HG02943 (cell line): Measurements from ENCODE around the gene CRBN.
A peak's percentile ranks its signal among the peaks of the same experiment; 100 is the strongest.

ENCODE experiments used
- ATAC-seq: cut with Tn5 transposase; IDR thresholded peaks from one replicate; pipeline ENCODE4 v1.9.1; 2021; ENCODE audit warnings: mild to moderate bottlenecking, low read depth, moderate library complexity; ENCODE audit not compliant: unreplicated experiment

The CRBN gene

GRCh38 chr3:3177861-3178497 is 1.5 kb downstream of the CRBN start:
- ATAC-seq: no peak

DNA sequence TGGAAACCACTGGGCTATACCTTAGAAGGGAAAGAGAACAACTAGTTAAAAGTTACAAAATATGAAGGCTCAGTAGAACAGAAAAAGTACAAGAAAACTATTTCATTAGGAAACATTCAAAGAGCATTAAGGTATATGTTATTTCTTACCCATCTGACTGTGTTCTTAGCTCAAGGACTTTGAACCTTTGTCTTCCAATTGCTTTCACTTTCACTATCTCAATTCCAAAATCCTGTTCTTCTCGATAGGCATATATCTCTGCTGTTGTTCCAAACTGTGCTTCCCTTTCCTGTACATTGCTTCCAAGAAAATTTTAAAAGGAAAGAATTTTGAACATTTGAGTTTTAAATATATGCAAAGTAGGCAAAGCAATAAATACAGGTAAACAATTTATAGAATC is 6.9 kb downstream of the CRBN start:
- no peak for ATAC-seq

- ATAC-seq: peak; percentile 53
These were observed 8.5 kb downstream of the CRBN start for GRCh38 chr3:3170998-3171397.

- ATAC-seq: no peak
These were observed 13.8 kb downstream of the CRBN start for GRCh38 chr3:3165650-3166049.

DNA sequence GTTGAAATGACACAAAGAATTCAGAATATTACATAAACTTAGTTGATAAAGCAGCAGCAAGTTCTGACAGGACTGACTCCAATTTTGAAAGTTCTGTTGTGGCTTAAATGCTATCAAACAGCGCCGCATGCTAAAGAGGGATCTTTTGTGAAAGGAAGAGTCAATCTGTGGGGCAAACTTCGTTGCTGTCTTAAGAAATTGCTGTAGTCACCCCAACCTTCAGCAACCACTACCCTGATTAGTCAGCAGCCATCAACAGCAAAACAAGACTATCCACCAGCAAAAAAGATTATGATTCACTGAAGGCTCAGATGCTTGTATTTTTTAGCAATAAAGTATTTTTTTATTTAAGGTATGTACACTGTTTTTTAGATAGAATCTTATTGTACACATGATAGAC is 14.2 kb downstream of the CRBN start:
- no peak for ATAC-seq

- ATAC-seq: no peak
These were observed 18.7 kb downstream of the CRBN start for GRCh38 chr3:3160826-3161225.

GRCh38 chr3:3157484-3157883 is 22.0 kb downstream of the CRBN start:
- no peak for ATAC-seq

DNA sequence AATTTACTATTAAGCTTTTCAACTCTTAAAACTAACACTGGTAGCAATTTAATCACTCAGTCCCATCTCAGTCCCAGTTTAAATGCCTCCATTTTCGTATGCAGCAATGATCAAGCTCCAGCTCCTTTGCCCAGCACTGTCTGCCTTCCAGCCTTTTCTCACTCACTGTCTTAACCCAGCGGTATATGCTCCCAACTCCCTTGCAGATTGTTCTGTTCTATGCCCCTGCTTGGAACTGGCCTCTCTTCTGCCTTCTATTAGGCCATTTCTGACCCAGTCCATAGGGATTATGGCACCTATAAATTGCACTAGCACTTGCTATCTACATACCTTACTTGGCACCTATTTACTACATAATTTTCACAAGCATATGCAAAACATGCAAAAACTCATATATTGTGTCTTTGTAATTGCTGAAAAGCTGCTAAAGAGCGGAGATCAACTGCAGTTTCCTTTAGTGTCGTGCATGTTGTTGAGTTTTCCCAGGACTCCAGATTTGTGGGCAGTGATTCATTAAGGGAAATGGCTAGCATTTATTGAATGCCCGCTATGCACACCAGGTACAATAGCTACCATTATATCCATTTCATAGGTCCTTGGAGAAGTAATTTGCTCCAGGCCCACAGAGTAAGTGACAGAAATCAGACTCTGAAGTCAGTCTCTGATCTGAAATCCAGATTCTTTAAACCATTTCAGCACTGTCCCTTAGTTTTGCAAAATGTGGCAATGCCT is 24.4 kb downstream of the CRBN start:
- ATAC-seq: no peak

- ATAC-seq: no peak
These were observed 28.0 kb downstream of the CRBN start for GRCh38 chr3:3151513-3151912.

GRCh38 chr3:3149560-3149959 is 29.9 kb downstream of the CRBN start:
- no peak for ATAC-seq

DNA sequence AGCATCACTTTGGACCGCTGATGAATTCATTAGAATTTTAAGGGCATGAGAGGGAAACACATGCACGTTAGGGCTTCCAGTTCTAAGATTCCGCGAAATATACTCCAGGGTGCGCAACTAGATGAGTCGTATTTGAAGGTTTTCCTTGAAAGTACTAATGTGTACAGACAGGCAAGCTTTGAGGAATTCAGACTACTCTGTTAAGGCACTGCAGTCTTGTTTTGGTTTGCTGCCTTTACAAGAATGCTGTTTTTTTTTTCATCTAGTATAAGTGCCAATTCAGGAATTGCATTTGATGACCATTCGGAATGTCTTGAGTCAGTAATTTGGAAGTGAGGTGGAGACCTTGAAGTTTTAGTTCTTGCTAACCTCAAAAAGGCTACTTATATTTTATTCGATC is 33.7 kb downstream of the CRBN start:
- no peak for ATAC-seq

DNA sequence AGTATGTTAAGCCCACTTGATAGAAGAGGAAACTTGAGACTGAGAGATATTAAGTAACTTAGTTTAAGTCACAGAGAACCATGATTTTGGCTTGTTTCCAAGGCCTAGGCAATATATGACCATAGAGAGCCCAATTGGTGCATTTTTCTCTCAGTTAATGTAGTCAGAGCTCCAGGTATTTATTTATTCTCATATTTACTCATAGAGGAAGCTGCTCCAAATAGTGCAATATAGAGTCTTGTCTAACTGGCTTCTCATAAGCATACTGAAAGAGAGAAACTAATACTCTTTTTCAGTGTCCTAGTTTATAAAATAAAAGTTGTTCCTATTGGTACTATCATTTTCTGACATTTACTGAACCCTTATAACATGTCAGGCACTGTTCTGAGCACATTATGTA is 37.6 kb downstream of the CRBN start:
- ATAC-seq: no peak

DNA sequence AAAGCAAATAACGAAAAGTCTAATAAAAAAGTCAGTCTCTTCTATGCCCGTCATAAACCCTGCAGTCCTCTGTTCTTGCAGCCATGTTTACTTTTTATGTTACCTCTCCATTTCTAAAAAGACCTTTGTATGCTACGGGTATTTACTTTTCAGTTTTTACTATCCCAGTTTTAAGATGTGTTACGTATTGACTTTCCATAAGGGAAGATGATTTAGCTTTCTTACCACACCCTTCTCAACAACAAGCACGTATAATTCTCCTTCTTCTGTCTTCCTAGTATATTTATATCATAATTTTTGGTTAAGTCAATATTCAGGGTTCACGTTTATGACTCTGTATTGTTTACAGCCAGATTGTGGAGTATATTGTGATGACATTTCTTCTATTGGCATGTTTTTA is 42.0 kb downstream of the CRBN start:
- no peak for ATAC-seq

- ATAC-seq: no peak
These were observed 44.6 kb downstream of the CRBN start for GRCh38 chr3:3134750-3135448.

DNA sequence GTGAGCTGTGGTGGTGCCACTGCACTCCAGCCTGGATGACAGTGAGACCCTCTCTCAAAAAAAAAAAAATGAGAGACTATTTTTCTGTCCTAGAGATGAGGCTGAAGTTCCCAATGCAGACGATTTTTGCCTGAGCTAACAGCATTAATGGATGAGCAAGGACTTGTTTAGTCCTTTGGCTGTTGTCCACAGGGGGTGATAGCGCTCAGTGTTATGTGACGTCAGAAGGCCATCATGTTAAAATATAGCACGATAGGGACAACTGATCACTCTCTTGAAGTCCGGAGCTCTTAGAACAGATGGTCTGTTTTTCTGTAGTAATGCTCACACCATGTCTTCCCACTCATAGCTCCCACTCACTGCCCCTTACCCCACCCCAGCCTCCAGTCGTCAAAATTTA is 46.0 kb downstream of the CRBN start:
- ATAC-seq: no peak

DNA sequence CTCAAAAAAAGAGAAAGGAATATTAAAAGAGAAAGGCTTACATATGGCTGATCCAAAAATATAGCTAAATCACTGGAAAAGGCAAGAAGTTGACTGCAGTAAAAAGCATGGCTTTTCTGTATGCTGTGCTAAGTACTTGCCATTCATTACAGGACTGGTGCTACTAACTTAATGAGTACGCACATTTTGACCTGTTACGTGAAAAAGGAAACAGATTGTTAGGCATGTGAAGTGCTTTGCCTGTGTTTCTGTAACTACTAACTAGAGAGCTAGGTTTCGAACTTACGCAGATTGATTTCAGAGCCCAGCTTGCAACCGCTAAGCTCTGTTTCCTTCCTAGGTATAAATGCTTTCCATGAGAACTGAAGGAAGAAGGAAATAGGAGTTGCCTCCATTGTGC is 49.9 kb downstream of the CRBN start:
- ATAC-seq: no peak

DNA sequence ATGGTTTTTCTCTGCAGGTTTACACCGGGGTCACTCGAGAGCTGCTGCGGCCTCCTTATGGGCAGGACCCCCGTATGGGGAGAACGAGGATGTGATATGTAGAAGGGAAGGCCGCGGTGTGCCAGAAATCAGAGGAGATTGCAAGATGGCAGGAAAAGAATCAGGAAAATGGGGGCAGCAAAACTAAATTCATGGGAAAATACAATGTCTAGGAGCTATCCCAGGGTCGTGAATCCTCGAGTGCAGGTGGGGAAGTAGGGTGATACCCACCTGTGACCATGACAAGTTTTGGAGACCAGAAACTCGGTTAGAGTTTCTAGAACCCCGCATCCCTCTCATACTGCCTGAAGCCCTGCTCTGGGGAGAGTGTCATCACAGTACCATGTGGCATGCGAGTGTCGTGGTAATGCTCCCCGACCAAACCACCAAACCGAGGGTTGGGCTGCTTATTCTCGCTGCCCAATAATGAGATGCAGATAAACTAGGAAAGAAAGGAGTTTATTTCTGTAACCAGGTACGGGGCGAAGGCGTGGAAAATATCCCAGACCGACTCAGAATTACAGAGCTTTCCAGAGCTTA is 52.0 kb downstream of the CRBN start:
- ATAC-seq: peak; percentile 26

GRCh38 chr3:3126477-3127431 is 52.7 kb downstream of the CRBN start, which contains the start of gene TRNT1:
Gene TRNT1, plus strand, starts transcription at chr3:3126940. Its CDS starts 2,101 bp downstream, at chr3:3129041.
- peak; percentile 92 for ATAC-seq

DNA sequence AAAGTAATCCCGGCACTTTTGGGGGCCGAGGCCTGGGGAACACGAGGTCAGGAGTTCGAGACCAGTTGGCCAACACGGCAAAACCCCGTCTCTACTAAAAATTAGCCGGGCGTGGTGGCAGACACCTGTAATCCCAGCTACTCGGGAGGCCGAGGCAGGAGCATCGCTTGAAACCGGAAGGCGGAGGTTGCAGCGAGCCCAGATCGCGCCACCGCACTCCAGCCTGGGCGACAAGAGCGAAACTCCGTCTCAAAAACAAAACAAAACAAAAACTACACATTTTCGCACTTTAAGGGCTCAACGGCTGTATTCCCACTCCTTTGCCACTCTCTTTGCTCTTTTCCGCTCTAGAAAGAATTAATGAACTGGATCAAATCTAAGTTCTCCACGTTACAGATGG is 53.5 kb downstream of the CRBN start:
- ATAC-seq: no peak

- ATAC-seq: no peak
These were observed 60.1 kb downstream of the CRBN start for GRCh38 chr3:3119393-3119851.
